HEK293 (cell line): Measurements from ENCODE around the gene SPPL2B.
A peak's percentile ranks its signal among the peaks of the same experiment; 100 is the strongest.

Experiments used
- CTCF ChIA-PET: fragments of 350-600 bp; formaldehyde crosslinking; extraction: SDS; loops from one replicate; lab custom pipeline; 2021; ENCODE audit warnings: antibody characterized with exemption; lab: Yijun Ruan, JAX
- POLR2A ChIA-PET: fragments of 300-600 bp; formaldehyde crosslinking; extraction: SDS; loops from one replicate; lab custom pipeline; 2020; ENCODE audit warnings: antibody characterized with exemption, inconsistent platforms; lab: Yijun Ruan, JAX
- H3K27ac ChIP-seq: fragments of 200-500 bp; sonication (Bioruptor generic); 2 replicates; pipeline ENCODE4 v1.5.1; 2014; ENCODE audit warnings: low read depth, low read length, control low read depth, inconsistent platforms; ENCODE audit errors: extremely low read depth
- H3K36me3 ChIP-seq, 2 experiments: fragments of 200-500 bp in 1 of 2; sonication (Bioruptor generic) in 1 of 2; 1 replicate in 1 of 2; 2 replicates in 1 of 2; pipeline ENCODE4 v1.5.1; 2014 to 2017; ENCODE audit warnings: inconsistent platforms in 2 of 2, low read length in 2 of 2; ENCODE audit not compliant: control insufficient read depth in 2 of 2, insufficient read depth in 1 of 2
- H3K4me1 ChIP-seq: fragments of 200-500 bp; sonication (Bioruptor generic); 2 replicates; pipeline ENCODE4 v1.5.1; 2014; ENCODE audit warnings: mild to moderate bottlenecking, low read length, inconsistent platforms; ENCODE audit not compliant: control insufficient read depth, insufficient read depth
- H3K4me3 ChIP-seq: 2 replicates; pipeline ENCODE4 v1.5.1; 2011; ENCODE audit warnings: low read depth, mild to moderate bottlenecking, control low read depth, low read length, moderate library complexity
- H3K9me3 ChIP-seq: fragments of 200-500 bp; sonication (Bioruptor generic); 2 replicates; pipeline ENCODE4 v1.5.1; 2014; ENCODE audit warnings: low read depth, low read length, inconsistent platforms; ENCODE audit not compliant: control insufficient read depth, insufficient read depth
- RBAK ChIP-seq: fragments of 450-650 bp; formaldehyde crosslinking; IDR thresholded peaks from 2 replicates; pipeline ENCODE4 v1.5.1; 2016; ENCODE audit warnings: missing biosample characterization, missing genetic modification characterization
- ZBTB21 ChIP-seq: fragments of 450-650 bp; formaldehyde crosslinking; IDR thresholded peaks from 2 replicates; pipeline ENCODE4 v1.5.1; 2017; ENCODE audit warnings: missing biosample characterization, missing genetic modification characterization
- ZNF10 ChIP-seq: fragments of 450-650 bp; formaldehyde crosslinking; IDR thresholded peaks from 2 replicates; pipeline ENCODE4 v1.5.1; 2017; ENCODE audit warnings: missing biosample characterization, missing genetic modification characterization
- ZNF121 ChIP-seq: fragments of 450-650 bp; formaldehyde crosslinking; IDR thresholded peaks from 2 replicates; pipeline ENCODE4 v1.5.1; 2016; ENCODE audit warnings: missing biosample characterization, missing genetic modification characterization
- ZNF18 ChIP-seq: fragments of 450-650 bp; formaldehyde crosslinking; IDR thresholded peaks from 2 replicates; pipeline ENCODE4 v1.5.1; 2016; ENCODE audit warnings: missing biosample characterization, missing genetic modification characterization
- ZNF214 ChIP-seq: fragments of 450-650 bp; formaldehyde crosslinking; IDR thresholded peaks from 2 replicates; pipeline ENCODE4 v1.5.1; 2017; ENCODE audit warnings: missing biosample characterization, mild to moderate bottlenecking, missing genetic modification characterization, borderline replicate concordance
- ZNF530 ChIP-seq: fragments of 450-650 bp; formaldehyde crosslinking; IDR thresholded peaks from 2 replicates; pipeline ENCODE4 v1.5.1; 2016; ENCODE audit warnings: low read depth, missing biosample characterization, missing genetic modification characterization
- ZNF664 ChIP-seq: fragments of 450-650 bp; formaldehyde crosslinking; IDR thresholded peaks from 2 replicates; pipeline ENCODE4 v1.5.1; 2016; ENCODE audit warnings: missing biosample characterization, missing genetic modification characterization
- ZNF768 ChIP-seq: fragments of 450-650 bp; formaldehyde crosslinking; IDR thresholded peaks from 2 replicates; pipeline ENCODE4 v1.5.1; 2018; ENCODE audit warnings: missing biosample characterization, mild to moderate bottlenecking, missing genetic modification characterization
- ZSCAN4 ChIP-seq: fragments of 450-650 bp; formaldehyde crosslinking; IDR thresholded peaks from 2 replicates; pipeline ENCODE4 v1.5.1; 2017; ENCODE audit warnings: missing biosample characterization, missing genetic modification characterization
- TF ChIP-seq, protein P1 (sequence below): fragments of 450-650 bp; formaldehyde crosslinking; IDR thresholded peaks from 2 replicates; pipeline ENCODE4 v1.5.1; 2016; ENCODE audit warnings: missing biosample characterization, missing genetic modification characterization

The SPPL2B gene

GRCh38 chr19:2380567-2380966 lies 52.1 kb downstream of the SPPL2B start:
- no peaks in the 10 kb centered on the region for H3K9me3 ChIP-seq
- H3K27ac ChIP-seq: no peak overlapping the region
- peak; percentile 98 for TF ChIP-seq RBAK (tag by site-specific recombination)
- TF ChIP-seq ZBTB21 (tag by site-specific recombination): no peak
- no peaks in the 10 kb centered on the region for H3K36me3 ChIP-seq
- ChIA-PET POLR2A (no interaction called here), CTCF (no interaction called here)
- no peak overlapping the region for H3K4me3 ChIP-seq
- H3K4me1 ChIP-seq: no peaks in the 10 kb centered on the region

GRCh38 chr19:2381148-2381820 lies 52.8 kb downstream of the SPPL2B start:
- Histone ChIP-seq H3K4me1 (no peaks in the 10 kb centered on the region), H3K27ac (no peak overlapping the region), H3K9me3 (no peaks in the 10 kb centered on the region), H3K4me3 (no peak overlapping the region), H3K36me3 (no peaks in the 10 kb centered on the region)
- CTCF ChIA-PET: no interaction called here
- TF ChIP-seq ZNF214 (tag by site-specific recombination) (no peak), ZSCAN4 (tag by site-specific recombination) (peak; percentile 48)
- POLR2A ChIA-PET: no interaction called here

GRCh38 chr19:2382530-2383222 lies 54.2 kb downstream of the SPPL2B start:
- POLR2A ChIA-PET: no interaction called here
- H3K4me1 ChIP-seq: no peaks in the 10 kb centered on the region
- H3K4me3 ChIP-seq: no peak overlapping the region

More at GRCh38 chr19:2382530-2383222, 54.2 kb downstream of the SPPL2B start:
- Histone ChIP-seq H3K27ac (no peak overlapping the region), H3K36me3 (no peaks in the 10 kb centered on the region), H3K9me3 (no peaks in the 10 kb centered on the region)
- CTCF ChIA-PET: interaction anchor here (0.6 kb wide), 1 partner anchor 13 kb away, joined by 4 read pairs; no protein-coding TSS in a partner anchor
- TF ChIP-seq, protein P1, sequence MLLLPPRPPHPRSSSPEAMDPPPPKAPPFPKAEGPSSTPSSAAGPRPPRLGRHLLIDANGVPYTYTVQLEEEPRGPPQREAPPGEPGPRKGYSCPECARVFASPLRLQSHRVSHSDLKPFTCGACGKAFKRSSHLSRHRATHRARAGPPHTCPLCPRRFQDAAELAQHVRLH (tag by site-specific recombination): peak; percentile 60; the same call in 1 of the 2 replicates
- peak; percentile 75; the same call in 1 of the 2 replicates for TF ChIP-seq ZNF18 (tag by site-specific recombination)
- peak; percentile 89 for TF ChIP-seq ZSCAN4 (tag by site-specific recombination)
- TF ChIP-seq ZNF768: no peak
- TF ChIP-seq ZNF664: 0 out of 2 replicates have a peak, but pooled peaks have one; percentile 7
- TF ChIP-seq ZNF10 (tag by site-specific recombination): peak; percentile 99
- peak; percentile 98 for TF ChIP-seq ZNF121 (tag by site-specific recombination)
- TF ChIP-seq ZNF530 (tag by site-specific recombination): no peak
